Skeletal muscle tissue (tissue), 4 donors: ENCODE measurements around the gene HCFC1. TPM values are rescaled to one million over a fixed set of nuclear protein-coding genes. Genes with fewer than 3 reads are reported as not detected.

ENCODE experiments used
- H3K27ac ChIP-seq: one replicate; pipeline ENCODE4 v1.7.0; 2013; ENCODE audit warnings: mild to moderate bottlenecking, low read depth, low read length, inconsistent platforms
- H3K27me3 ChIP-seq, 3 donors: one replicate each; pipeline ENCODE4 v1.7.0; 2013; ENCODE audit warnings: low read length in 3 of 3; ENCODE audit not compliant: control insufficient read depth in 3 of 3, insufficient read depth in 3 of 3
- H3K36me3 ChIP-seq, 3 donors: one replicate each; pipeline ENCODE4 v1.7.0; 2013; ENCODE audit warnings: low read length in 3 of 3; ENCODE audit not compliant: control insufficient read depth in 3 of 3, insufficient read depth in 3 of 3
- H3K4me1 ChIP-seq, 3 donors: one replicate each; pipeline ENCODE4 v1.7.0; 2013; ENCODE audit warnings: low read length in 3 of 3, mild to moderate bottlenecking in 3 of 3; ENCODE audit not compliant: control insufficient read depth in 3 of 3, insufficient read depth in 3 of 3
- H3K4me3 ChIP-seq, 3 donors: one replicate each; pipeline ENCODE4 v1.7.0; 2013; ENCODE audit warnings: low read length in 3 of 3
- H3K9ac ChIP-seq, 3 donors: one replicate each; pipeline ENCODE4 v1.7.0; 2013; ENCODE audit warnings: low read length in 3 of 3, mild to moderate bottlenecking in 3 of 3, moderate library complexity in 2 of 3, low read depth in 1 of 3
- H3K9me3 ChIP-seq, 3 donors: one replicate each; pipeline ENCODE4 v1.7.0; 2013; ENCODE audit warnings: low read length in 3 of 3; ENCODE audit not compliant: control insufficient read depth in 3 of 3
- total RNA-seq: library from RNA; depleted of rRNA; stranded (reverse); fragments of >200 nt; gene quantifications from one replicate; pipeline ENCODE4 v1.2.3, GENCODE V29; 2014
- donor health status: Osteomylitis.

HCFC1 gene
- total RNA-seq, 1 donor from 2014 or later: 9.4 TPM

GRCh38 chrX:153968255-153968654, 3.4 kb downstream of the HCFC1 start:
- Histone ChIP-seq H3K4me3 (peak overlapping the region; percentile 61 to 93 (median 88)), H3K9me3 (no peaks in the 10 kb centered on the region), H3K27ac (peak overlapping the region; percentile 83), H3K4me1 (peaks cover 52 to 66% (median 54%) of the 10 kb centered on the region in 3 donors), H3K36me3 (peaks cover 0 to 7% (median 2%) of the 10 kb centered on the region in 3 donors), H3K9ac (peak overlapping the region; percentile 70 to 81 (median 73)), H3K27me3 (no peaks in the 10 kb centered on the region)

- Histone ChIP-seq H3K9me3 (no peaks in the 10 kb centered on the region), H3K27ac (peak overlapping the region; percentile 83), H3K4me3 (peak overlapping the region; percentile 61 to 93 (median 88)), H3K36me3 (peaks cover 0 to 13% (median 5%) of the 10 kb centered on the region in 3 donors), H3K27me3 (no peaks in the 10 kb centered on the region), H3K9ac (peak overlapping the region; percentile 70 to 81 (median 73)), H3K4me1 (peaks cover 52 to 65% (median 54%) of the 10 kb centered on the region in 3 donors)
Measured at GRCh38 chrX:153967536-153968224, 3.9 kb downstream of the HCFC1 start.

DNA sequence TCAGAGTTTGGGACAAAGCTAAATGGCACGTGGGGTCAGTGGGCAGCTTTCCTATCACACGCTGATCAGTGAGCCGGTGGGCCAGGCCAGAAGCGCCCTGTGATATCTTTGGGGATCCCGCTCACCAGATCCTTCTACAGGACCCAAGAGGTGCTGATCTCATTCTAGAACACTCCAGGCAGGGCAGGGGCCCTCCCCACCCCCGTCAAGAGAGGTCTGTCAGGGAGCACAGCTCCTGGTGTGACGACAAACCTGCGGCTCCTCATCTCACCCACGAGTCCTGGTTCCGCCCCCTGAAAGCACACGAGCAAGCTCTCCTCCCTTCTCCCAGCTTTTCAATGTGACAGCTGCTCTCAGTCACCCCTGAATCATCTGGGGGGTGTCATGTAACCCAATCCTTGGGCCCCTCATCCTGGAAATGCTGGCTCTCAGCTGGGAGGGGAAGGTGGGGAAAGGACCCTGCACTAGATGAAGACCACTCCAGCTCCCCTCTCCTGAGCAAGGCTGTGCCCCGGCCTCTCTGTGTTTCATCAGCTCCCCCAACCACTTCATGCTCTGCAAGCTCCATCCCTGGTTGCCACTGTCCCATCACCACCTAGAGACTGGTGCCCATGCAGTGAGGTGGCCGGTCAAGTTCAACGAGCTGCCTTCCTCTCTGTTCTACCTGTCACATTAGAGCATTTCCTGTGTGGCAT, 4.6 kb downstream of the HCFC1 start:
- peaks cover 5 to 19% (median 11%) of the 10 kb centered on the region in 3 donors for H3K36me3 ChIP-seq
- peak overlapping the region; percentile 54 to 93 (median 59) for H3K4me3 ChIP-seq
- H3K9me3 ChIP-seq: no peaks in the 10 kb centered on the region
- H3K9ac ChIP-seq: peak overlapping the region in 2 of 3 donors; percentile 73 to 81
- no peaks in the 10 kb centered on the region for H3K27me3 ChIP-seq
- peak overlapping the region; percentile 83 for H3K27ac ChIP-seq
- H3K4me1 ChIP-seq: peaks cover 52 to 65% (median 54%) of the 10 kb centered on the region in 3 donors

DNA sequence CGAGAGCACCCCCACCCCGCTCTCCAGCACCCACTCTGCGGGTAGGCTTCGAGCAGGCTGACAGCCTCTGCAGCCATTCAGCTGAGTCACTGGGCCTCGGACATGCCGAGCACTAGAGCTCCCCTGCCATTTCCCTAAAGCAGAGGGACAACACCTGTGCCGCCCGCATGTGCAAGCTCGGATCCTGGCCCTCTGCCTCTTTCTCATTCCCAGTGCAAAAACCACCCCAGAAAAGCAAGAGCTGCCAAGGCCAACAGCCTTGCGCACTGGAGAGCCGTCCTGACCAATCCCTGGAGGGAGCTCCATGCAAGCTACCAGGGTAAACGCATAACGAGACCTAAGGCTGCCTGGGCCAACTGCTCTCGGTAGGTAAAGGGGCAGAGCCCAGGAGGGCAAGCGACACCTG, 5.3 kb downstream of the HCFC1 start:
- Histone ChIP-seq H3K9ac (peak overlapping the region; percentile 57 to 81 (median 73)), H3K4me3 (peak overlapping the region; percentile 54 to 93 (median 59)), H3K4me1 (peaks cover 52 to 65% (median 54%) of the 10 kb centered on the region in 3 donors), H3K36me3 (peaks cover 12 to 26% (median 16%) of the 10 kb centered on the region in 3 donors), H3K27me3 (no peaks in the 10 kb centered on the region), H3K27ac (peak overlapping the region; percentile 83), H3K9me3 (no peaks in the 10 kb centered on the region)

DNA sequence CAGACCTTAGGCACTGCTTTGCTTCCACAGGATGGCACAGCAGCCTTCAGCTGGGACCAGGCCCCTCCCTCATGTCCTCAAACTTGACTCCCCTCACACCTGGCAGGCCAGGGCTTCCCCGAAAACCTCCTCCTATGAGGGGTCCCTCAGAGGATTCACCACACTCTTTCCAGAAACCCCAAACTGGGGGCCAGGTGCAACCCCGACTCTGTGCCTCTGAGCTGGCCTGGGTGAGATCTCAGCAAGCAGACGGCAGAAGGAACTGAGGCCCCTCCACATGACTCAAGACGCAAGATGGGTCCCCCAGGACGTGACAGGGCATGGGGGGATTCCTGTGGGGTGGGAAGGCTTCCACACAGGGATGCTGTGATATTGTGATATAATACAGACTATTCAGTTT, 6.2 kb downstream of the HCFC1 start:
- H3K9me3 ChIP-seq: no peaks in the 10 kb centered on the region
- no peak overlapping the region for H3K4me3 ChIP-seq
- peak overlapping the region; percentile 83 for H3K27ac ChIP-seq
- H3K4me1 ChIP-seq: peaks cover 52 to 61% (median 54%) of the 10 kb centered on the region in 3 donors
- H3K9ac ChIP-seq: peak overlapping the region in 1 of 3 donors; percentile 50
- no peaks in the 10 kb centered on the region for H3K27me3 ChIP-seq
- peaks cover 20 to 35% (median 21%) of the 10 kb centered on the region in 3 donors for H3K36me3 ChIP-seq

DNA sequence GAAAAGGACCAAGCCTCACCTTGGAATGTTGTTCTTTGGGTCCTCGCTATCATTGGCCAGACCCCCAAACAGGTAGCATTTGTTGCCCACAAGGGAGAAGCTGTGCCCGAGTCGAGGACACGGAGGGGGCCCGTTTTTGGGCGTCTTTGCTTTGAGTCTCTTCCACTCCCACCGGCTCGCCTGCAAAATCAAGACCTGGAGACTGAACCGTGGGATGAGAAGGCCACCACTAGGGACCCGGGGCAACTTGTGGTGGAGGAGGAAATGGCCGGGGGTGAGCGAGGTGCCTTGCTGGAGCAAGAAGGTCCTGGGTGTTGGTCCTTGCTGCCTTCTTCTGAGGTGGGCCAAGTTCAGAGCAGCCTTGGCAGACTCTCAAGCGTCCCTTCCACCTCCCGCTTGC, 7.5 kb downstream of the HCFC1 start:
- Histone ChIP-seq H3K4me3 (no peak overlapping the region), H3K27me3 (no peaks in the 10 kb centered on the region), H3K36me3 (peaks cover 32 to 46% (median 33%) of the 10 kb centered on the region in 3 donors), H3K9ac (no peak overlapping the region), H3K9me3 (no peaks in the 10 kb centered on the region), H3K4me1 (peaks cover 46 to 53% (median 47%) of the 10 kb centered on the region in 3 donors), H3K27ac (no peak overlapping the region)

- Histone ChIP-seq H3K9me3 (no peaks in the 10 kb centered on the region), H3K27me3 (no peaks in the 10 kb centered on the region), H3K9ac (peak overlapping the region in 1 of 3 donors; percentile 8), H3K36me3 (peaks cover 37 to 51% (median 38%) of the 10 kb centered on the region in 3 donors), H3K27ac (no peak overlapping the region), H3K4me3 (no peak overlapping the region), H3K4me1 (peaks cover 42 to 47% (median 44%) of the 10 kb centered on the region in 3 donors)
Measured at GRCh38 chrX:153963546-153963945, 8.1 kb downstream of the HCFC1 start.

DNA sequence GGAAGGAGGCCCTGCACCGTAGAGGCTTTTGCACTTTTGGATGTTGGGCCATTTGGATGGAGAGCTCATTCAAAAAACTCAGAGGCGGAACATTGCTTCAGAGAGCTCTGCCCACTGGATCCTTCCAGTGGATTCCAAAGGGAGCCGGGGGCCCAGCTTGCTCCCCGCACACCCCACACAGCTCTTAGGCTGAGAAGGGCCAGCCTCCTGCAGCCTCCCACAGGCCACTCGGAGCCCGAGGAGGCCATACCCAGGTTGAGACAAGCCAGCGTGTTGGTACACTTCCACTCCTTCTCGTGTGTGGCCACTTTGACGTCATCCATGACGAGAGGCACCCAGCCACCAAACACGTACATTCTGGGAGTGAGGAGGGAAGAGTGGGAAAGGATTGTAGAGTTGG, 10.3 kb downstream of the HCFC1 start:
- H3K9ac ChIP-seq: no peak overlapping the region
- no peaks in the 10 kb centered on the region for H3K27me3 ChIP-seq
- no peak overlapping the region for H3K4me3 ChIP-seq
- H3K36me3 ChIP-seq: peaks cover 57 to 70% (median 59%) of the 10 kb centered on the region in 3 donors
- H3K27ac ChIP-seq: no peak overlapping the region
- peaks cover 20 to 25% (median 21%) of the 10 kb centered on the region in 3 donors for H3K4me1 ChIP-seq
- no peaks in the 10 kb centered on the region for H3K9me3 ChIP-seq

GRCh38 chrX:153960786-153961185, 10.8 kb downstream of the HCFC1 start:
- H3K36me3 ChIP-seq: peaks cover 63 to 75% (median 64%) of the 10 kb centered on the region in 3 donors
- H3K4me1 ChIP-seq: peaks cover 15 to 20% (median 16%) of the 10 kb centered on the region in 3 donors
- no peak overlapping the region for H3K9ac ChIP-seq
- no peaks in the 10 kb centered on the region for H3K27me3 ChIP-seq
- H3K9me3 ChIP-seq: no peaks in the 10 kb centered on the region
- H3K4me3 ChIP-seq: no peak overlapping the region
- H3K27ac ChIP-seq: no peak overlapping the region

- Histone ChIP-seq H3K9me3 (no peaks in the 10 kb centered on the region), H3K4me1 (peaks cover 9 to 13% (median 10%) of the 10 kb centered on the region in 3 donors), H3K4me3 (no peak overlapping the region), H3K27me3 (no peaks in the 10 kb centered on the region), H3K9ac (no peak overlapping the region), H3K27ac (no peak overlapping the region), H3K36me3 (peaks cover 68 to 80% (median 71%) of the 10 kb centered on the region in 3 donors)
Measured at GRCh38 chrX:153960077-153960476, 11.5 kb downstream of the HCFC1 start.
